HepG2 (cell line): ENCODE measurements around the gene GATA5. TPM values are rescaled to one million over a fixed set of nuclear protein-coding genes. Genes with fewer than 3 reads are reported as not detected.

Experiments
- ATAC-seq: fragments of 200-7000 bp; cut with Tn5 transposase; 3 replicates; pipeline ENCODE4 v1.9.1; 2020; ENCODE audit warnings: mild to moderate bottlenecking, moderate library complexity
- BruUV-seq: library from RNA; stranded (reverse); fragments of 400-500 nt; replicated peaks from 2 replicates; lab custom pipeline; 2021; lab: Mats Ljungman, UMichigan
- CTCF ChIA-PET: fragments of 300-600 bp; formaldehyde crosslinking; extraction: SDS; loops from one replicate; lab custom pipeline; 2021; ENCODE audit warnings: low total read pairs, inconsistent platforms, low intra/inter-chr PET ratio; lab: Yijun Ruan, JAX
- POLR2A ChIA-PET: fragments of 350-600 bp; sonication (Branson Sonifier 250); formaldehyde crosslinking; loops from one replicate; lab custom pipeline; 2020; ENCODE audit warnings: antibody characterized with exemption, inconsistent platforms; lab: Yijun Ruan, JAX
- DNase-seq: peaks from one replicate; pipeline ENCODE4 v3.0.0-alpha.2; 2015; ENCODE audit warnings: low spot score
- FAIRE-seq: peaks from 3 replicates; lab custom pipeline; 2011; peaks lifted over from hg19 to GRCh38; lab: Jason Lieb, UNC
- H2AFZ ChIP-seq: one replicate; pipeline ENCODE4 v1.6.1; 2011; ENCODE audit warnings: low read length, inconsistent platforms
- H3K27ac ChIP-seq: fragments of 300-600 bp; 3 replicates; pipeline ENCODE4 v1.8.0; 2011; ENCODE audit warnings: mixed run types, mild to moderate bottlenecking, mixed read lengths, low read length, inconsistent platforms; ENCODE audit not compliant: insufficient read depth; ENCODE audit errors: extremely low read length
- H3K27me3 ChIP-seq, 2 experiments: fragments of 200-600 bp in 1 of 2; 2 replicates in 1 of 2; 3 replicates in 1 of 2; pipeline versions ENCODE4 v1.6.0 to v1.8.0; 2011; ENCODE audit warnings: low read length in 2 of 2, mild to moderate bottlenecking in 2 of 2, moderate library complexity in 2 of 2, inconsistent platforms in 1 of 2; ENCODE audit not compliant: insufficient read depth in 2 of 2, control insufficient read depth in 1 of 2
- H3K36me3 ChIP-seq, 2 experiments: fragments of 200-600 bp in 1 of 2; replicated peaks in 1 of 2; 2 replicates in 1 of 2; 3 replicates in 1 of 2; pipeline versions ENCODE4 v1.5.1 to v1.8.0; 2011; ENCODE audit warnings: low read length in 2 of 2, inconsistent platforms in 1 of 2; ENCODE audit not compliant: insufficient read depth in 2 of 2, control insufficient read depth in 1 of 2
- H3K4me1 ChIP-seq: 2 replicates; pipeline ENCODE4 v1.5.1; 2012; ENCODE audit warnings: low read length, inconsistent platforms; ENCODE audit not compliant: insufficient read depth
- H3K4me2 ChIP-seq: 2 replicates; pipeline ENCODE4 v1.6.0; 2011; ENCODE audit warnings: low read depth, low read length, inconsistent platforms
- H3K4me3 ChIP-seq, 3 experiments: fragments of 200-600 bp in 1 of 3; sonication (generic), shearing (Covaris generic) in 1 of 3; replicated peaks in 1 of 3; 2 replicates each; pipeline ENCODE4 v1.5.1; 2011 to 2016; ENCODE audit warnings: low read length in 3 of 3, inconsistent platforms in 2 of 3, low read depth in 2 of 3, mild to moderate bottlenecking in 2 of 3, control low read depth in 1 of 3, mixed read lengths in 1 of 3; ENCODE audit not compliant: insufficient read depth in 1 of 3
- H3K79me2 ChIP-seq: one replicate; pipeline ENCODE4 v1.6.1; 2011; ENCODE audit warnings: low read length, inconsistent platforms; ENCODE audit not compliant: insufficient read depth
- H3K9ac ChIP-seq: 2 replicates; pipeline ENCODE4 v1.6.0; 2011; ENCODE audit warnings: mild to moderate bottlenecking, low read depth, low read length, inconsistent platforms; ENCODE audit not compliant: insufficient read depth
- H3K9me3 ChIP-seq: 2 replicates; pipeline ENCODE4 v1.5.1; 2012; ENCODE audit warnings: mild to moderate bottlenecking, low read length
- H4K20me1 ChIP-seq: 2 replicates; pipeline ENCODE4 v1.6.0; 2011; ENCODE audit warnings: inconsistent platforms, mild to moderate bottlenecking, low read length, moderate library complexity; ENCODE audit not compliant: insufficient read depth
- AKAP8 ChIP-seq: sonication (generic); formaldehyde crosslinking; IDR thresholded peaks from 2 replicates; pipeline ENCODE4 v1.5.1; 2020; ENCODE audit warnings: mild to moderate bottlenecking, missing genetic modification reagents
- IKZF5 ChIP-seq: IDR thresholded peaks from 2 replicates; pipeline ENCODE4 v1.6.1; 2018; ENCODE audit warnings: missing genetic modification reagents, mild to moderate bottlenecking, missing compliant biosample characterization
- NFATC3 ChIP-seq: sonication (generic); formaldehyde crosslinking; IDR thresholded peaks from 2 replicates; pipeline ENCODE4 v1.5.1; 2020; ENCODE audit warnings: mild to moderate bottlenecking, missing genetic modification reagents
- SP4 ChIP-seq: sonication (generic); formaldehyde crosslinking; IDR thresholded peaks from 2 replicates; pipeline ENCODE4 v1.8.1; 2023; ENCODE audit warnings: mild to moderate bottlenecking, missing genetic modification reagents
- ZNF274 ChIP-seq: sonication (generic); formaldehyde crosslinking; IDR thresholded peaks from 2 replicates; pipeline ENCODE4 v1.5.1; 2020; ENCODE audit warnings: mild to moderate bottlenecking, missing genetic modification reagents
- ZNF550 ChIP-seq: sonication (generic); formaldehyde crosslinking; IDR thresholded peaks from 2 replicates; pipeline ENCODE4 v1.4.0; 2020; ENCODE audit warnings: mild to moderate bottlenecking, missing genetic modification reagents, borderline replicate concordance
- WGBS: methylation state at CpG from one replicate; pipeline ENCODE4 v1.1.6; 2017; ENCODE audit warnings: low lambda C conversion rate; 5-methylcytosine and 5-hydroxymethylcytosine counted together
- in situ Hi-C: cut with HindIII; loops from 2 replicates; pipeline ENCODE4 v1.10.0; 2017; ENCODE audit warnings: low pct_unique_long_range_greater_than_20kb; ENCODE audit not compliant: extremely low pct_ligation_motif_present
- intact Hi-C: fragments of 100-400 bp; cut with micrococcal nuclease; formaldehyde crosslinking; loops from one replicate; pipeline ENCODE4 v1.10.0; 2022; ENCODE audit not compliant: unreplicated experiment
- polyA plus RNA-seq, 8 experiments: library from polyadenylated mRNA; depleted of rRNA in 3 of 8; stranded (reverse) in 7 of 8; unstranded in 1 of 8; fragments of >200 nt; fragmentation: Illumina TruSeq in 4 of 8; extraction: Trizol in 4 of 8; gene quantifications; 2 replicates each; pipeline versions ENCODE4 v1.2.1 to v1.2.3, GENCODE V29; 2011 to 2016; ENCODE audit warnings: low read depth in 4 of 8, missing spikeins in 1 of 8, mixed read lengths in 1 of 8; ENCODE audit not compliant: insufficient read depth in 1 of 8
- total RNA-seq, 5 experiments: library from RNA; depleted of rRNA; stranded (reverse); fragments of >200 nt; fragmentation: Illumina TruSeq; extraction: Trizol; gene quantifications; 2 replicates each; pipeline ENCODE4 v1.2.3, GENCODE V29; 2016; ENCODE audit warnings: low read depth in 1 of 5

GATA5 gene
- total and polyA plus RNA-seq, 2 of the 13 experiments (the other 11 are each of a cell fraction or from before 2014, with no cell fraction given) = 0.12 to 0.20 TPM

GRCh38 chr20:62457098-62457497 lies 18.7 kb downstream of the GATA5 start:
- CTCF ChIA-PET = no interaction called here

DNA sequence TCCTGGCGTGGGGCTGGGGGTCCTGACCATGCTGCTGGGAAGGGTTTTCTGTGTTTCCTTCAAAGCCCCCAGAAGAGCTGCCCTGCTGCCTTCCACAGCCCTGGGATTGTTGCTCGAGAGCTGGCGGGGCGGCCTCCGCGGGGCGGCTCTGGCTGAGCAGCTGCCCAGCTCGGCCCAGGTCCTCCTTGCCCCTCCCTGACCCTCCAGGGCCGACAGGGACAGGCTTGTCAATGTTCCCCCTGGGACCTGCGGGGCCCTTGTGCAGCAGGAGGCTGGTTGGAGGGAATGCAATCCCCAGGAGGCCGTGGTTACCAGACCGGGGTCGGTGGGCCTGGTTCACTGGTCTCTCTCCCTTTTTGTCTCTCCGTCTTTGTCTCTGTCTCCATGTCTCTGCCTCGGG lies 19.9 kb downstream of the GATA5 start:
- H3K4me1 ChIP-seq = no peaks in the 10 kb centered on the region
- no TSS peak for BruUV-seq
- H3K79me2 ChIP-seq = no peaks in the 10 kb centered on the region
- DNase-seq (no peak), FAIRE-seq (no peak), ATAC-seq (no peak)
- H3K27me3 ChIP-seq = peaks cover 40 to 85% of the 10 kb centered on the region in 2 experiments
- WGBS = 32% methylated on average over 7 of the region's 15 CpGs
- H3K36me3 ChIP-seq = no peaks in the 10 kb centered on the region
- H3K4me2 ChIP-seq = no peak overlapping the region
- POLR2A ChIA-PET = no interaction called here
- no peak overlapping the region for H3K4me3 ChIP-seq
- CTCF ChIA-PET = no interaction called here
- no peaks in the 10 kb centered on the region; the same call in 1 of the 2 replicates for H4K20me1 ChIP-seq
- H2AFZ ChIP-seq = no peak overlapping the region
- H3K9me3 ChIP-seq = no peaks in the 10 kb centered on the region
- in situ Hi-C loops (no loop called here), intact Hi-C loops (no loop called here)
- TF ChIP-seq ZNF274 (CRISPR knock-in tag) (no peak), ZNF550 (no peak), NFATC3 (CRISPR knock-in tag) (no peak), AKAP8 (no peak)
- no peak overlapping the region for H3K27ac ChIP-seq
- no peak overlapping the region for H3K9ac ChIP-seq

More at GRCh38 chr20:62457098-62457497, 18.7 kb downstream of the GATA5 start:
- H2AFZ ChIP-seq = no peak overlapping the region
- DNase-seq (no peak), FAIRE-seq (no peak), ATAC-seq (no peak)
- 54% methylated on average over 10 of the region's 17 CpGs for WGBS
- H3K9me3 ChIP-seq = no peaks in the 10 kb centered on the region
- no peak overlapping the region for H3K4me3 ChIP-seq
- peaks cover 44 to 93% of the 10 kb centered on the region in 2 experiments for H3K27me3 ChIP-seq
- no peaks in the 10 kb centered on the region for H3K4me1 ChIP-seq
- POLR2A ChIA-PET = no interaction called here
- BruUV-seq = no TSS peak
- intact Hi-C loops (no loop called here), in situ Hi-C loops (no loop called here)
- TF ChIP-seq IKZF5 (CRISPR knock-in tag) (no peak), SP4 (CRISPR knock-in tag) (no peak)
- no peak overlapping the region for H3K9ac ChIP-seq
- no peak overlapping the region for H3K27ac ChIP-seq
- H4K20me1 ChIP-seq = no peaks in the 10 kb centered on the region; the same call in 1 of the 2 replicates
- H3K36me3 ChIP-seq = no peaks in the 10 kb centered on the region
- no peaks in the 10 kb centered on the region for H3K79me2 ChIP-seq
- H3K4me2 ChIP-seq = no peak overlapping the region
